Measurements from ENCODE around the gene JPH3.

Gene JPH3

GRCh38 chr16:87598431-87598830 lies 3.9 kb upstream of the JPH3 start:
- in situ Hi-C loops (cut with HindIII; ENCODE audit: low sequenced_read_pairs), result no loop called here

- in situ Hi-C loops (cut with HindIII; ENCODE audit: low sequenced_read_pairs), result no loop called here
These were observed 2.1 kb upstream of the JPH3 start for GRCh38 chr16:87600246-87600645.

- in situ Hi-C loops (cut with HindIII; ENCODE audit: low sequenced_read_pairs), result no loop called here
These were observed 817 bp upstream of the JPH3 start for GRCh38 chr16:87601401-87601981.

- in situ Hi-C loops (cut with HindIII; ENCODE audit: low sequenced_read_pairs), result no loop called here
These were observed 744 bp downstream of the JPH3 start for GRCh38 chr16:87602821-87603683.

- in situ Hi-C loops (cut with HindIII; ENCODE audit: low sequenced_read_pairs), result no loop called here
These were observed 1.7 kb downstream of the JPH3 start for GRCh38 chr16:87603684-87604633.

- in situ Hi-C loops (cut with HindIII; ENCODE audit: low sequenced_read_pairs), result no loop called here
These were observed 2.4 kb downstream of the JPH3 start for GRCh38 chr16:87604634-87605111.

- in situ Hi-C loops (cut with HindIII; ENCODE audit: low sequenced_read_pairs), result no loop called here
These were observed 4.9 kb downstream of the JPH3 start for GRCh38 chr16:87607223-87607622.

- in situ Hi-C loops (cut with HindIII; ENCODE audit: low sequenced_read_pairs), result no loop called here
These were observed 5.6 kb downstream of the JPH3 start for GRCh38 chr16:87607871-87608270.

- in situ Hi-C loops (cut with HindIII; ENCODE audit: low sequenced_read_pairs), result no loop called here
These were observed 6.2 kb downstream of the JPH3 start for GRCh38 chr16:87608400-87608985.

- in situ Hi-C loops (cut with HindIII; ENCODE audit: low sequenced_read_pairs), result loop anchor here (5.0 kb wide), 1 partner anchor 58 kb away; no protein-coding TSS in a partner anchor
These were observed 7.7 kb downstream of the JPH3 start for GRCh38 chr16:87610026-87610425.

GRCh38 chr16:87611456-87611855 lies 9.1 kb downstream of the JPH3 start:
- in situ Hi-C loops (cut with HindIII; ENCODE audit: low sequenced_read_pairs), result loop anchor here (5.0 kb wide), 1 partner anchor 59 kb away; no protein-coding TSS in a partner anchor

- in situ Hi-C loops (cut with HindIII; ENCODE audit: low sequenced_read_pairs), result loop anchor here (5.0 kb wide), 1 partner anchor 62 kb away; no protein-coding TSS in a partner anchor
These were observed 11.7 kb downstream of the JPH3 start for GRCh38 chr16:87613961-87614360.

- in situ Hi-C loops (cut with HindIII; ENCODE audit: low sequenced_read_pairs), result no loop called here
These were observed 13.3 kb downstream of the JPH3 start for GRCh38 chr16:87615621-87616041.

- in situ Hi-C loops (cut with HindIII; ENCODE audit: low sequenced_read_pairs), result no loop called here
These were observed 14.2 kb downstream of the JPH3 start for GRCh38 chr16:87616556-87616955.

- in situ Hi-C loops (cut with HindIII; ENCODE audit: low sequenced_read_pairs), result no loop called here
These were observed 15.9 kb downstream of the JPH3 start for GRCh38 chr16:87618216-87618615.

- in situ Hi-C loops (cut with HindIII; ENCODE audit: low sequenced_read_pairs), result no loop called here
These were observed 17.3 kb downstream of the JPH3 start for GRCh38 chr16:87619360-87620200.

- in situ Hi-C loops (cut with HindIII; ENCODE audit: low sequenced_read_pairs), result no loop called here
These were observed 17.8 kb downstream of the JPH3 start for GRCh38 chr16:87620201-87620495.

- in situ Hi-C loops (cut with HindIII; ENCODE audit: low sequenced_read_pairs), result no loop called here
These were observed 19.2 kb downstream of the JPH3 start for GRCh38 chr16:87621550-87621829.

GRCh38 chr16:87621976-87622713 lies 19.8 kb downstream of the JPH3 start:
- in situ Hi-C loops (cut with HindIII; ENCODE audit: low sequenced_read_pairs), result no loop called here

All from DLD1 (cell line).